ENCODE data around the gene GNLY.

DNA sequence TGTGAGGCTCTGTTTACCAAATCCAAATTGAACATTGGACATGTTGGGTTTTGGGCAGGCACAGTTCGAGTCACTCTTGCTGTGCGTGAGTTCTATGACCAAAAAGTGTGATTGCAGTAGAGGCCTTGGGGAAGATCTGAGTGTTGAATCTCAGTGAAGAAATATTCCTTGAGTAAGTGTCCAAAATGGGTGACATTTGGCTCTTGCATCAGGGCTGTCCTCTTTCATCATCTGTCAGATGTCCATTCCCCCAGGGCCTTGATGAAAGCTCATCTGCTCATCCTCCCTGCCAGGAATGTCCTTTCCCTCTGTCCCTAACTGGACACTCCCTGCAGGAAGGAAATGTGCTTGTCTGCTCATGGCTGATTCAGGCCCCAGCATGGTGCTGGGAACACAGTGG, 19.7 kb upstream of the GNLY start:
- TF ChIP-seq, protein P1, sequence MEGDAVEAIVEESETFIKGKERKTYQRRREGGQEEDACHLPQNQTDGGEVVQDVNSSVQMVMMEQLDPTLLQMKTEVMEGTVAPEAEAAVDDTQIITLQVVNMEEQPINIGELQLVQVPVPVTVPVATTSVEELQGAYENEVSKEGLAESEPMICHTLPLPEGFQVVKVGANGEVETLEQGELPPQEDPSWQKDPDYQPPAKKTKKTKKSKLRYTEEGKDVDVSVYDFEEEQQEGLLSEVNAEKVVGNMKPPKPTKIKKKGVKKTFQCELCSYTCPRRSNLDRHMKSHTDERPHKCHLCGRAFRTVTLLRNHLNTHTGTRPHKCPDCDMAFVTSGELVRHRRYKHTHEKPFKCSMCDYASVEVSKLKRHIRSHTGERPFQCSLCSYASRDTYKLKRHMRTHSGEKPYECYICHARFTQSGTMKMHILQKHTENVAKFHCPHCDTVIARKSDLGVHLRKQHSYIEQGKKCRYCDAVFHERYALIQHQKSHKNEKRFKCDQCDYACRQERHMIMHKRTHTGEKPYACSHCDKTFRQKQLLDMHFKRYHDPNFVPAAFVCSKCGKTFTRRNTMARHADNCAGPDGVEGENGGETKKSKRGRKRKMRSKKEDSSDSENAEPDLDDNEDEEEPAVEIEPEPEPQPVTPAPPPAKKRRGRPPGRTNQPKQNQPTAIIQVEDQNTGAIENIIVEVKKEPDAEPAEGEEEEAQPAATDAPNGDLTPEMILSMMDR (IDR thresholded peaks at IDR 0.05), result no peak
- no peak for TF ChIP-seq POLR2A (IDR thresholded peaks at IDR 0.05)
